Measurements from ENCODE around the gene DOCK2. TPM values are rescaled to one million over a fixed set of nuclear protein-coding genes. Genes with fewer than 3 reads are reported as not detected.
"Not testable (repeated sequence)": the region's sequence is repeated elsewhere in the genome, so short reads cannot be mapped to it uniquely, and the experiment has no call there.

DOCK2 gene
- total RNA-seq, 2 experiments from 2014 or later, result 318 to 320 TPM

- H3K27me3 Mint-ChIP-seq (ENCODE audit: low read depth); POLR2A ChIA-PET; H3K27ac Mint-ChIP-seq; DNase-seq; ATAC-seq; CTCF ChIA-PET; H3K4me3 Mint-ChIP-seq; H3K4me1 Mint-ChIP-seq (ENCODE audit: low read depth); H3K9me3 Mint-ChIP-seq (ENCODE audit: insufficient read depth): not testable (repeated sequence)
- peaks cover 59% of the 10 kb centered on the region for H3K36me3 Mint-ChIP-seq (ENCODE audit: low read depth)
Observed at GRCh38 chr5:169766943-169767342, 129.9 kb downstream of the DOCK2 start.

- Mint-ChIP-seq H3K4me1 (ENCODE audit: low read depth) (peaks cover 7% of the 10 kb centered on the region), H3K36me3 (ENCODE audit: low read depth) (peaks cover 57% of the 10 kb centered on the region), H3K27ac (no peak overlapping the region), H3K9me3 (ENCODE audit: insufficient read depth) (no peaks in the 10 kb centered on the region), H3K27me3 (ENCODE audit: low read depth) (no peaks in the 10 kb centered on the region), H3K4me3 (no peak overlapping the region)
- DNase-seq (no peak), ATAC-seq (no peak)
- ChIA-PET POLR2A (no interaction called here), CTCF (no interaction called here)
Observed at GRCh38 chr5:169767938-169768337, 130.9 kb downstream of the DOCK2 start.

GRCh38 chr5:169768416-169768815 lies 131.3 kb downstream of the DOCK2 start:
- no peak overlapping the region for H3K27ac Mint-ChIP-seq
- POLR2A ChIA-PET, result no interaction called here

GRCh38 chr5:169770109-169770508 lies 133.0 kb downstream of the DOCK2 start:
- ChIA-PET CTCF (no interaction called here), POLR2A (no interaction called here)
- Mint-ChIP-seq H3K36me3 (ENCODE audit: low read depth) (peaks cover 60% of the 10 kb centered on the region), H3K4me1 (ENCODE audit: low read depth) (peaks cover 7% of the 10 kb centered on the region), H3K4me3 (no peak overlapping the region), H3K27me3 (ENCODE audit: low read depth) (no peaks in the 10 kb centered on the region), H3K27ac (no peak overlapping the region), H3K9me3 (ENCODE audit: insufficient read depth) (no peaks in the 10 kb centered on the region)
- ATAC-seq, result no peak
- DNase-seq, result no peak

More at GRCh38 chr5:169768416-169768815, 131.3 kb downstream of the DOCK2 start:
- Mint-ChIP-seq H3K9me3 (ENCODE audit: insufficient read depth) (no peaks in the 10 kb centered on the region), H3K36me3 (ENCODE audit: low read depth) (peaks cover 61% of the 10 kb centered on the region), H3K4me3 (no peak overlapping the region), H3K4me1 (ENCODE audit: low read depth) (peaks cover 7% of the 10 kb centered on the region), H3K27me3 (ENCODE audit: low read depth) (no peaks in the 10 kb centered on the region)
- DNase-seq (no peak), ATAC-seq (no peak)
- CTCF ChIA-PET, result no interaction called here

GRCh38 chr5:169772256-169772655 lies 135.2 kb downstream of the DOCK2 start:
- ChIA-PET POLR2A (no interaction called here), CTCF (no interaction called here)
- Mint-ChIP-seq H3K4me1 (ENCODE audit: low read depth) (peaks cover 7% of the 10 kb centered on the region), H3K36me3 (ENCODE audit: low read depth) (peaks cover 52% of the 10 kb centered on the region), H3K4me3 (no peak overlapping the region), H3K27me3 (ENCODE audit: low read depth) (no peaks in the 10 kb centered on the region), H3K27ac (no peak overlapping the region), H3K9me3 (ENCODE audit: insufficient read depth) (no peaks in the 10 kb centered on the region)
- DNase-seq (no peak), ATAC-seq (no peak)

GRCh38 chr5:169772688-169773087 lies 135.6 kb downstream of the DOCK2 start:
- ChIA-PET CTCF (no interaction called here), POLR2A (no interaction called here)
- H3K9me3 Mint-ChIP-seq (ENCODE audit: insufficient read depth), result no peaks in the 10 kb centered on the region
- no peaks in the 10 kb centered on the region for H3K27me3 Mint-ChIP-seq (ENCODE audit: low read depth)
- H3K36me3 Mint-ChIP-seq (ENCODE audit: low read depth), result peaks cover 50% of the 10 kb centered on the region
- H3K27ac Mint-ChIP-seq, result no peak overlapping the region
- ATAC-seq, result no peak
- H3K4me1 Mint-ChIP-seq (ENCODE audit: low read depth), result peaks cover 7% of the 10 kb centered on the region
- H3K4me3 Mint-ChIP-seq, result no peak overlapping the region
- no peak for DNase-seq

GRCh38 chr5:169777159-169777558 lies 140.1 kb downstream of the DOCK2 start:
- Mint-ChIP-seq H3K27ac (no peak overlapping the region), H3K4me3 (no peak overlapping the region), H3K36me3 (ENCODE audit: low read depth) (peaks cover 49% of the 10 kb centered on the region), H3K4me1 (ENCODE audit: low read depth) (peaks cover 16% of the 10 kb centered on the region), H3K9me3 (ENCODE audit: insufficient read depth) (no peaks in the 10 kb centered on the region), H3K27me3 (ENCODE audit: low read depth) (no peaks in the 10 kb centered on the region)
- no peak for DNase-seq
- CTCF ChIA-PET, result no interaction called here
- no peak for ATAC-seq
- POLR2A ChIA-PET, result no interaction called here

- H3K36me3 Mint-ChIP-seq (ENCODE audit: low read depth), result peaks cover 40% of the 10 kb centered on the region
- H3K4me1 Mint-ChIP-seq (ENCODE audit: low read depth), result peaks cover 16% of the 10 kb centered on the region
- no peak overlapping the region for H3K4me3 Mint-ChIP-seq
- peak overlapping the region; percentile 6 for H3K27ac Mint-ChIP-seq
- POLR2A ChIA-PET, result interaction anchor here (1.1 kb wide), 1 partner anchor 17 kb away, joined by 5 read pairs; no protein-coding TSS in a partner anchor
- ATAC-seq (no peak), DNase-seq (no peak)
- H3K9me3 Mint-ChIP-seq (ENCODE audit: insufficient read depth), result no peaks in the 10 kb centered on the region
- H3K27me3 Mint-ChIP-seq (ENCODE audit: low read depth), result no peaks in the 10 kb centered on the region
- CTCF ChIA-PET, result interaction anchor here (0.6 kb wide), 1 partner anchor 835 kb away, joined by 3 read pairs; no protein-coding TSS in a partner anchor
Observed at GRCh38 chr5:169778622-169779596, 141.8 kb downstream of the DOCK2 start.

GRCh38 chr5:169781420-169782345 lies 144.6 kb downstream of the DOCK2 start:
- ATAC-seq (no peak), DNase-seq (no peak)
- peak overlapping the region; percentile 18 for H3K27ac Mint-ChIP-seq
- no peaks in the 10 kb centered on the region for H3K9me3 Mint-ChIP-seq (ENCODE audit: insufficient read depth)
- POLR2A ChIA-PET, result no interaction called here
- H3K27me3 Mint-ChIP-seq (ENCODE audit: low read depth), result no peaks in the 10 kb centered on the region
- peaks cover 40% of the 10 kb centered on the region for H3K36me3 Mint-ChIP-seq (ENCODE audit: low read depth)
- no peak overlapping the region for H3K4me3 Mint-ChIP-seq
- peaks cover 16% of the 10 kb centered on the region for H3K4me1 Mint-ChIP-seq (ENCODE audit: low read depth)
- CTCF ChIA-PET, result no interaction called here

- peaks cover 49% of the 10 kb centered on the region for H3K36me3 Mint-ChIP-seq (ENCODE audit: low read depth)
- ATAC-seq (no peak), DNase-seq (no peak)
- H3K4me1 Mint-ChIP-seq (ENCODE audit: low read depth), result peaks cover 10% of the 10 kb centered on the region
- H3K27ac Mint-ChIP-seq, result no peak overlapping the region
- no peak overlapping the region for H3K4me3 Mint-ChIP-seq
- no peaks in the 10 kb centered on the region for H3K27me3 Mint-ChIP-seq (ENCODE audit: low read depth)
- CTCF ChIA-PET, result no interaction called here
- H3K9me3 Mint-ChIP-seq (ENCODE audit: insufficient read depth), result no peaks in the 10 kb centered on the region
- POLR2A ChIA-PET, result no interaction called here
Observed at GRCh38 chr5:169785771-169786618, 148.9 kb downstream of the DOCK2 start.

GRCh38 chr5:169788168-169788567 lies 151.1 kb downstream of the DOCK2 start:
- Mint-ChIP-seq H3K4me3 (no peak overlapping the region), H3K4me1 (ENCODE audit: low read depth) (no peaks in the 10 kb centered on the region), H3K27ac (no peak overlapping the region), H3K9me3 (ENCODE audit: insufficient read depth) (no peaks in the 10 kb centered on the region), H3K36me3 (ENCODE audit: low read depth) (peaks cover 47% of the 10 kb centered on the region), H3K27me3 (ENCODE audit: low read depth) (no peaks in the 10 kb centered on the region)
- ChIA-PET POLR2A (no interaction called here), CTCF (interaction anchor here (1.1 kb wide), 1 partner anchor 8 kb away, joined by 3 read pairs; no protein-coding TSS in a partner anchor)
- DNase-seq, result no peak
- no peak for ATAC-seq
